Stimulated activated naive CD4-positive, alpha-beta T cell (primary cell): ENCODE measurements around the gene MAGI1.

ENCODE experiments used
- DNase-seq, 6 experiments: peaks; one replicate each; lab custom pipeline; 2025; lab: John Stamatoyannopoulos, UW

The MAGI1 gene

DNA sequence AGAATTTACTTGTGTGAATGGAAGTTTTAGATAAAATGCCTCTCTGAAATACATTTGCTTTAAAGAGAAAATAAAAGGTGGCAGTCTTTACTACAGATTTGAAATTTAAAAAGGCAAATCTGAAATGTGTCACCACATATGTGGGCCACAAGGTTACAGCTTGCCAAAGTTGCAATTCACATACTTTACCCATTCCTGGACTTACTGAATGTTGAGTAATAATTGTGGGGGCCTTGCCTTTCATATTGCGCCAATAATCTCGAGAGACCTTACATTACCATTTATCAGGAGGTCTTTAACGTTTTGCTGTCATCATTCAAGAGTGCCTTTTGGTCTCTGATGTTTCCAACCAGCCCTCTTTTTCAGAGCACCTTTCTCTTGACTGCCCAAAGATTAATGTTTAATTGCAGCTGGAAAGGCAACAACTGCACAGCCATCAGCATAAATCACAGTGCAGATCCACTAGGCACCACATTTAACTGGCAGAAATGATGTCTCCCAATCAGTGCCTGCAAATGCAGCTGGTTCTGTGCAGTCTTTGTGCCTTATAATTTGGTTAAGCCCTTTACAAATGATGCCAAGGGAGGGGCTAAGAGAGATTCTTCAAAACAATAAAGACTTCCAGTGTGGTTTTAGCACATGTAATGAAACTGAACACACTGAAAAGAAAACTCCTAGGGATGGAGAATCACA, 206.8 kb downstream of the MAGI1 start:
- no peak for DNase-seq

DNA sequence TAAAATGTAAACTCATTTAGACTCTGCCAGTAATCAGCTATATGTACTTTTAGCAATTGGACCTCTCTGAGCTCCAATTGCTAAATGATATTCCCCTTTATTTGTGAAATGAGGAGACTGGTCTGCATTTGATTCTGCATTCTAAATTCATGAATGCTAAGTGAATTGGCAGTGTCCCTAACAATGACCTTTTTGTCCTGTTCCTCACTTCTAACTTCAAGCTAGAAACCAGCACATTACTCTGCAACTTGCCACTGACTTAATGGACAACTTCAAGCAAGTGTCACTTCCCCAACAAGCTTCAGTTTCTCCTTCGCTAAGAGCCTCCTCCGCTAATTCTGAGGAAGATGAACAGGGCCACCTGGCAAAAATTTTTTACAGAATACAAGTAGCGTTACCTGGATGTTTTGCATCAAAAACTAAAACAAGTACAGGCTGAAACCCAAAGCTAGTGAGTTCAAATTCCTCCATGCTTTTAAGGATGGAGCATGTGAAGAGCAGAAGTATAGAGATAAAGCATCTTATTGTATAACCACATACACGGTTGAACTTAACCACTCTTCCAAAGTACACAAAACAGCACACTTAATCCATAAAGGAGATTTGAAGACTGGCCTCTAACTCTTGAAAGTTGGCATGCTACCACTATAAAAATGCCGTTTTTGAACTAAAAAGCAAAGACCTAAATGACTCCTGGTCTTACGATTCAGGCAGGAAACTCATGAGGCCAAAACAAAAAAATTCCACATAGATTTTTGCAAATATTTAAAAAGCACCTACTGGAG, 207.6 kb downstream of the MAGI1 start:
- DNase-seq, result no peak

DNA sequence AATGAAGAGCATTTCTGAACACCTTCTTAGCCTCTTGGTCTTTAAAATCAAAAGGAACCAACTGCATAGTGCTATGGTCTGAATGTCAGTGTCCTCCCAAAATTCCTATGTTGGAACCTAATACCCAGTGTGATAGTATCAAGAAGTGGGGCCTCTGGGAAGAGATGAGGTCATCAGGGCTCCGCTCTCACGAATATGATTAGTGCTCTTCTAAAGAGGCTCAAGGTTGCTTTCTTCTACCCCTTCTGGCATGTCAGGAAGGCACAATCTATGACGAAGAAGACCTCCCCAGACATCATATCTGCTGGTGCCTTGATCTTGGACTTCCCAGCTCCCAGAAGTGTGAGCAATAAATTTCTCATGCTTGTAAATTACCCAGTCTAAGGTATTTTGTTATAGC, 209.5 kb downstream of the MAGI1 start:
- no peak for DNase-seq

DNA sequence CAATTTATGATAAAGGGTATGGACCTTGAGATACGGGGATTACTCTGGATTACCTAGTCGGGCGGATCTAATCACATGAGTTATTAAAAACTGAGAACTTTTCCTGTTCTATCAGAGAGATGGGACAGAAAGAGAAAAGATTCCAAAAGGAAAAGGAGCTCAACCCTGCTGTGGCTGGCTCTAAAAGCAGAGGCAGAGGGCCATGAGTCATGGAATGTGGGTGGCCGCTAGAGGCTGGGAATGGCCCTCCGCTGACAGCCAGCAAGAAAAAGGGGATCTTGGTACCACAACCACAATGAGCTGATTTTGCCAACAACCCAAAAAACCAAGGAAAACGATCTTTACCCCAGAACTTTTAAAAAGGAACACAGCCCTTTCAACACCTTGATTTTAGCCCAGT, 210.0 kb downstream of the MAGI1 start:
- no peak for DNase-seq

DNA sequence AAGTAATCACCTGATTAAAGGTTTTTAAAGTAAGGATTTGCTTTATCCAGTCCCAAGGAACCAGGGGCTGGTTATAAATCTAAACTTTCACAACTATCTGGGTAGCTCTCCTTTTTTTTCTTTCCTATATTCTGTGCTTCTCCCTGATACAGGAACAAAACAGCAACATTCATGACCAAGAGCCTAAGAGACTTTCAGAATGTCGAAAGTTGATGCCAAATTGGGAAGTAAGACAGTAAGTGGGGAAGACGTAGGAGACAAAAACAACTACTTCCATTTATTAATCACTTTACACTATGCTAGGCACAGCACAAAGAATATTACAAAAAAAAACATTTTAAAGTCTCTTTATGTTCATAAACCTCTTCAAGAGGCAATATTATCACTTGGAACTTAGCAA, 211.6 kb downstream of the MAGI1 start:
- no peak for DNase-seq

DNA sequence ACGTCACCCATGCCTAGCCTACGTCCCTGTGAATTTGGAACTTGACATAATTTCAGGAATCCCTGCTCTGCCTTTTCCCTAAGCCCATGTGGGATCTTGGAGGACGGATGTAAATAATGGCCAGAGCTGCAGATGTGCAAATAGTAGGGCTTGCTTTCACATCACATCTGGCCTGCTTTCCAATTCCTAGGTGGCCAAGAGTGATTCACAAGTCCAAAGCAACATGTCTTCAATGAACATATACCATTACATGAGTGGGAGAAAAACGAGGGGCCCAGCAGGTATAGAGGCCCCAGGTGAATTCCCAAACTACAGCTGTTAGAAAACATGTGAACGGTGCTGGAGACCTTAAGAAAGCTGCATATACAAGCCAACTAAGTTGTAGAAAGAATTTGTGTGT, 214.6 kb downstream of the MAGI1 start:
- no peak for DNase-seq

DNA sequence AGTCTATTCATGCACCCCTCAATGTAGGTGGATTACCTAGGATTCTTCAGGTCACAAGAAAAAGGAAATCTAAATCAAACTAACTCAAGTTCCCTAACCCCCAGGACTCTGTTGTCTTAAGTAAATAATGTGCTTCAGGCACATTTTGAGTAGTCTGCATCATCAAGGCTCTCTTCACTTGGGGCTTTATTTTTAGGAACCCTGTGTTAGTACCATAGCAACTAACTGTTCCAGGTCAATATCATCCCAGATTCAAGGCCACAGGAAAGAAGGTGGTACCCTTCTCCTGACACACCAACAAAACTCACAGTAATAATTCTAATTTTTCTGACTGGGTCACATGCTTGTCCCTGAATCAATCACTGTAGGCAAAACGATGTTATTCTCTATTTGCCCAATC, 218.1 kb downstream of the MAGI1 start:
- no peak for DNase-seq

DNA sequence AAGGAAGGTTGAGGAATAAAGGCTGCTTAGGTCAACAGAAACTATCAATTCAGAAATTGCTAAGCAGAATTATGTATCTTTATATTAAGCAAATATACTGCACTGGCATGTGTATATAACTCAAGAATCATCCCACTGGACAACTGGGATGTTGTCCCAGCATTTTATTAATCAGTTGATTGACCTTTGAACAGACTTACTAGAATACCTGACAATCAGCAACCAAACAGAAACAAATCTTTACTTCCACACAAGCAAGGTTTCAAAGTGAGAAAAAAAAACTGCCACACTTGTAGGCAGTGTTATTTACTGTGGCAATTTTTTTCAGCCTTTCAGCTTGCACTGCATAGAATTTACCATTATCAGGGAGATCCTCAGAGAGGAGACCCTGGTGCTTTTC, 218.8 kb downstream of the MAGI1 start:
- DNase-seq, result no peak

DNA sequence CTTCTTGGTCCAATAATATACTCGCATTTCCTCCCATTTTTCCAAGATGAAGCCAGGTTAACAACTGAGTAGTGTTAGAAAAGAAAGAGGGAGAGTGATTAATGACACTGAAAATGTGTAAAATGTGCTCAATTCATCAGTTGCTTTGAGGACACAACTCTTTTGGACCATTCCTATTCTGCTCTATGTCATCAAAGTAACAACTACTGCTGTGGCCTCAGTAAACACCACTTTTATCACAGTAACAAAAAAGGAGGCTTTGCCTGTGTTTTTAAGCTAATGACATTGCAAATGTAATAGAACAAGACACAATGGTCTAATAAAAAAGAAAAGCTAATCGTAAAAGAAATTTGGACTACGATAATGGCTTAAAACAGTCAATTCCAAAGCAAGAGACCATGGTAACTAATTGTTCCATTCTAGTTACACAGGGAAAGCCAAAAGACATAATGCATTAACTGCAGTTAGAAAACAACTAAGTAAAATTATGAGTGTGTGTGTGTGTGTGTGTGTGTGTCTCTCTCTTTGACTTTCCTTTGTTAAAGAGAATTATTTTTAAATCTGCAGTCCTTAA, 221.1 kb downstream of the MAGI1 start:
- no peak for DNase-seq

DNA sequence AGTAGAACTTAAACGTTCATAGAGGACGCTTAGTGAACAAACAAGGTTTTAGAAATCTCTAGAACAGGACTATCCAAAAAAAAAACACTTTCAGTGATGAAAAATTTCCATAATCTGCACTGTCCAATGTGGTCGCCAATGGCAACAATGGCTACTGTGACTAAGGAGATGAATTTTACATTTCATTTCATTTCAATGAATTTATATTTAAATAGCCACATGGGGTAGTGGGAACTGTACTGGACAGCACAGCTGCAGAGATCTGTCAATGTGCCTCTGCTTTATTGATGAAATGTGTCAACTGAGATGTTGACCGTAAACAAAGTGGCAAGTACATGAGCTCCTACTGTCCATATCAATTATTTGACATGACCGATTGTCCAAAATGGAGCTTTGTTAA, 222.5 kb downstream of the MAGI1 start:
- DNase-seq, result no peak

DNA sequence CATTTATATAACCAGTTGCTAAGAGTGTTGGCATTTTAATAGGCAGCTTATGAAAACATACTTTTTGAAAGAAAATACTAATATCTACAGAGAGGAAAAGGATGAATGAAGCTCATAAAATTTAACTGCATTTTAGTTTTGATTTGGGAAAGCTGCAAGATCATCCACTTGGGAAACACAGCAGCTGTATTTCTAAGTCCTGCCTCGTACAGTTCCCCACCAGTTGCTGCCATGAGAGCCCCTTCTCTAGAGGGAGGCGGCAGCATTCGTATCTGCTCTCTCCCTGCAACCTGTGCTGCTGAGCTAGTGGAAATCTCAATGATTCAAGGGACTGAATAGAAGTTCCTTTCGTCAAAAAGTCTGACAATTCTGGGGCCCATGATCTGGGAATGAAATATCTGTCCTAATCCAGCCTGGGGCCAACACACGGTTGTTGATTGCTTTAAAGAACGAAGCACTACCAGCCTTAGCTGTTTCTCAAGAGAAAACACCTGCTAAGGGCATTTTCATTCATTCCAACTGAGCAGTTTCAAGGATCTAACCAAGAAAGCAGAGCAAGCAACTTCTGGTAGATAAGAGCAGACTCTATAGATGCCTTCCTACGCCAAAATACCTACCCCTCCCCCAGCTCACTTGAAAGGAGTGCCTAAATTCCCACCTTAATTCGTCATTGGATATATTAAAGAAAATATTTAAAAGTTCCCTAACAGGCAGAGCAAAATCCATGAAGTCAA, 223.7 kb downstream of the MAGI1 start:
- no peak for DNase-seq

DNA sequence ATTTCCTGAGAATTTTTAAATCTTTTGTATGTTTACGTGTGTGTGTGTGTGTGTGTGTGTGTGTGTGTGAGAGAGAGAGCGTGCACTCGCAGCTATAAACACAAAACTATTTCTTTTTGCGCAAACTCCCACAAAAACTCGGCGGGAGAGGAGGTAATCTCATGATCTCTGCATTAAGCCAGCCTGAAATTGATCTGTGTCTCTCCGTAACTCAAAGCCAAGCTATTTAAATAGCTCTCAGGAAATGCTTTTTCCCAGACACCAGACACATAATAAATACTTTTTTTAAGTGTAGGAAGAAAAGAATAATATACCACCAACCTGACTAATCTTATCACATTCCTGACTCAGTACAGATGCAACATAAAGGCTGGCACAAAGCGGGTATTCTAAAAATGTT, 226.8 kb downstream of the MAGI1 start:
- no peak for DNase-seq

DNA sequence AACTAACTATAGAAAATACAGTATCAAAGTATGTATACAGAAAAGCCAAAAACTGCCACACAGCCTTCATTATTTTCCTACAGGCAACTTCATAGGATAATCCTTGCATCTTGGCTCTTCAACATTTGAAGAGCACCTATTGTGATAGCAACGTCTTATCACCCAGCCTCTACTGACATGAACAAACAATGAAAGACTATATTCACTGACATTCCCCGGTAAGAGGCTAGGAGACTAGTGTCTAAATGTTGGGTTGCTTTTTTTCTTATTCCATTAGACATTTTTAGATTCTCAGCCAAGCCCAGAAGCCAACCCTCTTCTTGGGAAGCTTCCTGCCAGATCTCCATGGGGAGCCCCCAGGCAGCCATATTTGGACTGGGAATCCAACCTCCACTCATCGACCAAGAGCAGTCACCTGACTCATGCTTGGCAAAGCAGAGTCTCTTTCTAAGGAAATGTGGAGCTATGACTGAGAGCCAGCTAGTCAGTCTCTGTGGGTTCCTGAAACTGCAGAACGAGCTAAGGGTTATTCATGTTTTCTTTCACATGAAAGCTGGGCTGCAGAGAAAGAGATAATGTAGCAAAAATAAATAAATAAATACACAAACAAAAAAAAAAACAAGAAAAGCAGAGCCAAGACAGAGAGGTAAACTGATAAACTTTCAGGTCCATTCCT, 227.5 kb downstream of the MAGI1 start:
- DNase-seq, result no peak

DNA sequence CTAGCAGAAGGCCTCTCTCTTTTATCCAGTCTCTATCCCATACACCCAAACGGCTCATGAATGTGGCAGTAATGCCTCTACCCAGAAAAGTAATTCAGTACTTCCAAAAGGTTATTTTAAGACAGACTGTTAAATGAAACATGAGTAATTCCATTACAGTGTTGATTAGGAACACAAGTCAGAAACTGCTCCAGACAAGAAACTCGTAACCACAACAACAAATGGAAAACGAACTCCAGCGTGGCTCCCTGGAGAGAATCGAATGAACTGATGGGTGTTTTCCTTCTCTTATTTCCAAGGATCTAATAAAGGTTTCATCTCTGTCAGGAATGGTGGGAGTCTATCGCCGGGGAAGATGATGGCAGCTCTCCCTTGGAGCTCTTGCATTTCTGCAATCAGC, 228.4 kb downstream of the MAGI1 start:
- no peak for DNase-seq

DNA sequence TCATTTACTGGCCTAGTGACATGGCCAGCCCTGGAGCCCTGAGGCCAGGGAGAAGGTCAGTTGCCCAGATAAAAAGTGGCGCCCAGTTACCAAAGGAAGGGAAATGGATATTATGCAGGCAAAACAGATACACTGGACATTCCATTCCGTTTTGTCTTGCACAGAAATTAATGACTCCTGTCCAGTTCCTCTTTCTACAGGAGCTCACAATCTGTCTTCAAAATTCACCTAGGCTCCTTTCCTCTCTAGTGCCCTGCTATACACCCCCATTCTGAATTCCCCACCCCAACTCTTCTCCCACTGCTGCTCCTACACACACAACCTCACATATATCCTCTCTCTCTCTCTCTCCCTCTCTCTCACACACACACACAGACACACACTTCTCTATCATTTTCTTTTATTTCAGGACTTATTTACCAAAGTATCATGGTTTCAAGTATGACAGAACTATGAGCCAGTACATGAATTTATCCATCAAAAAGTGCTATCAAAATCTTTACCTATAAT, 229.0 kb downstream of the MAGI1 start:
- no peak for DNase-seq

DNA sequence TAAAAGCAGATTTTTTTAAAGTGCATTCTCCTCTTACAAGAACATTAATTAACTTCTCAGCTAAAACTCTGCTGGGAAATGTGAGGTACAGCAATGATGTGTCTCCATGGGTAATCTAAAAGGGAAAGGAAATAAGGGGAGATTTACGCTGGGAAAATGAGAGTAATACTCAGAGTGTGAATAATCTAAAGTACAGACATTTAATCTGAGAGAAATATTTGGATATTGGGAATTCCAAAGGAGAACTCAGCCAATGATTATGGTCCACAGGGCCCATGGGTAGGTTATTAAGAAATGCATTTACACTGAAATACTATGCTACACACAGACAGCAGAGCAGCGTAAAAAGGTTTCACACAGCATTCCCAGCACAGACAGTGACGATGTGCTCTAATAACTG, 229.9 kb downstream of the MAGI1 start:
- DNase-seq, result no peak

DNA sequence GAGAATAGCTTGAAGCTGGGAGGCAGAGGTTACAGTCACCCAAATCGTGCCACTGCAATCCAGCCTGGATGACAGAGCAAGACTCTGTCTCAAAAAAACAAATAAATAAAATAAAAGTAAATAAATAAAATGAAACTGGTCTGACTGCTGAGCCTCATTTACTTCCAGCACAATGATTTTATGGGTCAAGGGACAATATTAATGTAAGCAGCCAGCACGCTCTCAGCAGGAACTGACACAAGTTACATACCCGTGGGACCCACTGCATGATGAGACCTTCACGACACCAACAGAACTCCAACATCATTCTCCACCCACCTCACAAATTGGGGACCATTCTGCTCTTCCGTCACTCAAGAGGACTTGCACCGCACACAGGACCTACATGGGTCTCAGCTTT, 230.3 kb downstream of the MAGI1 start:
- no peak for DNase-seq

DNA sequence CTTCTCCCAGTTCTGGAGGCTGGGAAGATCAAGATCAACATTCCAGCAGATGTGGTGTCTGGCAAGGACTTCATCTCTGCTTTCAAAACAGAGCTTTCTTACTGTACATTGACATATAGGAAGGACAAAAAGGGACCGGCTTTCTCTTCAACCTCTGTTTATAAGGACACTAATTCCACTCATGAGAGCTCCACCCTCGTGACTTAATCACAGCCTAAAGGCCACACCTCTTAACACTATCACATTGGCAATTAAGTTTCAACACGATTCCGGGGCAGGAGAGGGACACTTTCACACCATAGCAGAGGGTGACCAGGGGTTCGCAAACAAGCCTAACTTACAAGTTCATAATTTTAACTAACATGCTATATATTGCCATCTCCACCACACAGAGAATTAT, 231.5 kb downstream of the MAGI1 start:
- no peak for DNase-seq

DNA sequence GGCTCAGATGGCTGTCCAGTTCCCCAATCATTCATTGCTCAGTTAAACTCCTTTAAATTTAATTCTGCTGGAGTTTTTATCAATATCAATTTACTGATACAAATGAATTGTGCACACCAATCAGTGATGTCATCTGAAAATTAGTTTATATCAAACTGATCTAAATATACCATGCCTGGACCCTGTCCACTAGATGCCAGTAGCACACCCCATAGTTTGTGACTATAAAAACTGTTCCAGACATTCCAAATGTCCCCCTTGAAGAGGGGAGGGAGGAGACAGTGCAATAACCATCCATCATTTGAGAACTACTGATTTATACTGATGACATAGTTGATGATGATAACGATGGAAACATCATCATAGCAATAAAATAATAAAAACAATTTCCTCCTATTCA, 232.1 kb downstream of the MAGI1 start:
- DNase-seq, result no peak

DNA sequence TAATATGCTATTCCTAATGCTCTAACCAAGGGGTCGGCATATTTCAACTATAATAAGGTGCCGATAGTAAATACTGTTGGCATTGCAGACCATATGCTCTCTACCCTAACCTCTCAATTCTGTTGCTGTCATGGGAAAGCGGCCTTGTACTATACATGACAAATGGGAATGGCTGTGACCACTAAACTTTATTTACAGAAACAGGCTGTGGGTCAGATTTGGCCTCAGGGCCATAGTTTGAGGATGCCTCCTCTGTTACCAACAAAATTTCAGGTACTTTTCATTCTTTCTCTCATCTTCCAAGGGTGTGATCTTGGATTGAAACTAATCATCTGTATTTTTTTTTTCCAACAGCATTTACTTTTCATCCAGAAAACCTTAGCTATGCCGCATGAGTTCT, 242.0 kb downstream of the MAGI1 start:
- DNase-seq, result no peak

DNA sequence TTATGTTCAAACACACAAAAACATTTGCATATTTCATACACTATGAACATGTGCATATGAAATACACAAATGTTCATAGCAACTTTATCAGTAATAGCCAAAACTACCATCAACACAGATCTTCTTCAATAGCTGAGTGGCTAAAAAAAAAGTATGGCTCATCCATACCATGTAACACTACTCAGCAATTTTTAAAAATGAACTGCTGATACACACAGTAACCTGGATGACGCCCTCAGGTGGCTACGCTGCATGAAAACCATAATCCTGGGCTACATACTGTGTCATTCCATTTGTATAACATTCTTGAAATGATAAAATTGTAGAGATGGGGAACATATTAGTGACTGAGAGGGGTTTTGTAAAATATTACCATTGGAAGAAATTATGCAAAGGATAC, 243.6 kb downstream of the MAGI1 start:
- no peak for DNase-seq
